Smooth muscle cell (in vitro differentiated cells): ENCODE data around the gene FBXO4. TPM values are rescaled to one million over a fixed set of nuclear protein-coding genes. Genes with fewer than 3 reads are reported as not detected.
A peak's percentile ranks its signal among the peaks of the same experiment; 100 is the strongest.

ENCODE experiments used
- DNase-seq: peaks from one replicate; lab custom pipeline; 2025; ENCODE audit not compliant: unreplicated experiment; lab: John Stamatoyannopoulos, UW
- H2AFZ ChIP-seq: fragments of 200-600 bp; sonication (generic); 2 replicates; pipeline ENCODE4 v1.6.0; 2016; ENCODE audit warnings: antibody characterized with exemption, low read depth, mild to moderate bottlenecking
- H3F3A ChIP-seq: fragments of 200-600 bp; sonication (generic); 2 replicates; pipeline ENCODE4 v1.6.0; 2017; ENCODE audit warnings: antibody characterized with exemption, low read depth
- H3K27ac ChIP-seq: fragments of 200-600 bp; sonication (generic); 2 replicates; pipeline ENCODE4 v1.5.1; 2016; ENCODE audit warnings: low read depth, mild to moderate bottlenecking
- H3K27me3 ChIP-seq: fragments of 200-600 bp; sonication (generic); 2 replicates; pipeline ENCODE4 v1.6.1; 2016; ENCODE audit warnings: low read depth, mild to moderate bottlenecking
- H3K36me3 ChIP-seq: fragments of 200-600 bp; sonication (generic); 2 replicates; pipeline ENCODE4 v1.5.1; 2016; ENCODE audit warnings: low read depth
- H3K4me1 ChIP-seq: fragments of 200-600 bp; sonication (generic); 2 replicates; pipeline ENCODE4 v1.5.1; 2016; ENCODE audit warnings: low read depth
- H3K4me2 ChIP-seq: fragments of 200-600 bp; sonication (generic); 2 replicates; pipeline ENCODE4 v1.6.0; 2016; ENCODE audit warnings: mild to moderate bottlenecking
- H3K4me3 ChIP-seq: fragments of 200-600 bp; sonication (generic); 2 replicates; pipeline ENCODE4 v1.5.1; 2016; ENCODE audit warnings: mild to moderate bottlenecking
- H3K79me2 ChIP-seq: fragments of 200-600 bp; sonication (generic); 2 replicates; pipeline ENCODE4 v1.6.0; 2016; ENCODE audit warnings: low read depth, mild to moderate bottlenecking
- H3K9ac ChIP-seq: fragments of 200-600 bp; sonication (generic); 2 replicates; pipeline ENCODE4 v1.6.0; 2016; ENCODE audit warnings: low read depth
- H3K9me3 ChIP-seq: fragments of 200-600 bp; sonication (generic); replicated peaks from 2 replicates; pipeline ENCODE4 v1.5.1; 2016; ENCODE audit warnings: low read depth
- H4K20me1 ChIP-seq: fragments of 200-600 bp; sonication (generic); 2 replicates; pipeline ENCODE4 v1.6.0; 2016; ENCODE audit warnings: low read depth
- WGBS: methylation state at CpG from one replicate; pipeline ENCODE4 v1.1.7; 2016; ENCODE audit warnings: low lambda C conversion rate; 5-methylcytosine and 5-hydroxymethylcytosine counted together
- polyA plus RNA-seq: library from polyadenylated mRNA; unstranded; fragments of >200 nt; fragmentation: Nextera tagmentation; extraction: Ambion mirVana; gene quantifications from 2 replicates; pipeline ENCODE4 v1.2.1, GENCODE V29; 2016
- total RNA-seq: library from RNA; depleted of rRNA; stranded (reverse); fragments of >200 nt; gene quantifications from 2 replicates; pipeline ENCODE4 v1.2.3, GENCODE V29; 2014
- TF ChIP-seq, protein P1 (sequence below): fragments of 200-600 bp; sonication (generic); IDR thresholded peaks from 2 replicates; pipeline ENCODE4 v1.5.1; 2017; ENCODE audit warnings: borderline replicate concordance, mild to moderate bottlenecking, antibody characterized with exemption; ENCODE audit not compliant: insufficient read depth, poor library complexity, severe bottlenecking

FBXO4 gene
- total and polyA plus RNA-seq, 2 experiments from 2014 or later: 10.3 to 22.9 TPM

DNA sequence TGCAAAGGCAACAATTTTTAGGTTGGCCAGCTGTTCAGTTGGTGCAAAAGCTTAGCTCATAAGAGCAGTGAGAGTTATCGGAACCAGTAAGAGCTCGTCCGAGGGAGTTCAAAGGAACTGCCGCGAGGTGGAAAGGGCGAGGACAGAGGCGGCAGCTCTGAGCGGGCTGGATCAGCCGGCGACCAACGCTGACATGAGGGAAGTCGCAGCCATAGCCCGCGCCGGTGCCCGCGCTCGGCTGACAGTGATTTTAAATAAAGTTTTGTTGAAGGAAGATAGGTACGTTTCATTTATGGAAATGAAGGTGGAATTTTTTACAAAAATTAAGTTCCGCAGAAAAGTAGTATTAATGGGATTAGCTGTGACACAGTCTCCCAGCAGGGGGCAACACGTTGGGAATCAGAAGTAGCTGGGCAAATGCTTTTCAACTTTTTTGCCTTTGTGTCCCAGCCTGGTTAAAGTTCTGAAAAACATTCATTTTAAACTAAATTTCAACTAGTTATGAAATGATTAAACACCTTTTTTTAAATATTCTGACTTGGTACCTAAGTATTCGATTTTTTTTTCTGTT, 43.2 kb downstream of the FBXO4 start:
- Histone ChIP-seq H4K20me1 (no peaks in the 10 kb centered on the region), H3K79me2 (no peaks in the 10 kb centered on the region), H3K4me1 (no peaks in the 10 kb centered on the region), H2AFZ (no peak overlapping the region), H3K27ac (no peak overlapping the region), H3F3A (no peaks in the 10 kb centered on the region), H3K4me3 (no peak overlapping the region), H3K9ac (no peak overlapping the region), H3K27me3 (no peaks in the 10 kb centered on the region), H3K4me2 (no peak overlapping the region), H3K36me3 (no peaks in the 10 kb centered on the region), H3K9me3 (no peaks in the 10 kb centered on the region)
- TF ChIP-seq, protein P1, sequence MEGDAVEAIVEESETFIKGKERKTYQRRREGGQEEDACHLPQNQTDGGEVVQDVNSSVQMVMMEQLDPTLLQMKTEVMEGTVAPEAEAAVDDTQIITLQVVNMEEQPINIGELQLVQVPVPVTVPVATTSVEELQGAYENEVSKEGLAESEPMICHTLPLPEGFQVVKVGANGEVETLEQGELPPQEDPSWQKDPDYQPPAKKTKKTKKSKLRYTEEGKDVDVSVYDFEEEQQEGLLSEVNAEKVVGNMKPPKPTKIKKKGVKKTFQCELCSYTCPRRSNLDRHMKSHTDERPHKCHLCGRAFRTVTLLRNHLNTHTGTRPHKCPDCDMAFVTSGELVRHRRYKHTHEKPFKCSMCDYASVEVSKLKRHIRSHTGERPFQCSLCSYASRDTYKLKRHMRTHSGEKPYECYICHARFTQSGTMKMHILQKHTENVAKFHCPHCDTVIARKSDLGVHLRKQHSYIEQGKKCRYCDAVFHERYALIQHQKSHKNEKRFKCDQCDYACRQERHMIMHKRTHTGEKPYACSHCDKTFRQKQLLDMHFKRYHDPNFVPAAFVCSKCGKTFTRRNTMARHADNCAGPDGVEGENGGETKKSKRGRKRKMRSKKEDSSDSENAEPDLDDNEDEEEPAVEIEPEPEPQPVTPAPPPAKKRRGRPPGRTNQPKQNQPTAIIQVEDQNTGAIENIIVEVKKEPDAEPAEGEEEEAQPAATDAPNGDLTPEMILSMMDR: peak; percentile 4
- no peak for DNase-seq
- WGBS: 90% methylated on average over 22 of the region's 22 CpGs

DNA sequence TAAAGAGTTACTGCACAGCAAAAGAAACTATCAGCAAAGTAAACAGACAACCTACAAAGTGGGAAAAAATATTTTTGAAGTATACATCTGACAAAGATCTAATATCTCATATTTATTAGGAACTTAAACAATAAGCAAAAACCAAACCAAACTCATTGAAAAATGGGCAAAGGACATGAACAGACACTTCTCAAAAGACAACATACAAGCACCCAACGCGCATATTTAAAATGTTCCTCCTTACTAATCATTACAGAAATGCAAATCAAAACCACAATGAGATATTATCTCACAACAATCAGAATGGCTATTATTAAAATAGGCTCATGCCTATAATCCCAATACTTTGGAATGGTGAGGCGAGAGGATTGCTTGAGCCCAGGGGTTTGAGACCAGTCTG, 48.0 kb downstream of the FBXO4 start:
- no peak overlapping the region for H2AFZ ChIP-seq
- no peaks in the 10 kb centered on the region for H3F3A ChIP-seq
- H3K79me2 ChIP-seq: no peaks in the 10 kb centered on the region
- no peaks in the 10 kb centered on the region for H3K27me3 ChIP-seq
- H3K36me3 ChIP-seq: no peaks in the 10 kb centered on the region
- no peaks in the 10 kb centered on the region for H3K4me1 ChIP-seq
- no peak overlapping the region for H3K4me3 ChIP-seq
- no peak overlapping the region for H3K9ac ChIP-seq
- TF ChIP-seq, protein P1: no peak
- no peaks in the 10 kb centered on the region for H3K9me3 ChIP-seq
- H3K4me2 ChIP-seq: no peak overlapping the region
- H3K27ac ChIP-seq: no peak overlapping the region
- H4K20me1 ChIP-seq: no peaks in the 10 kb centered on the region
- no peak for DNase-seq
- 98% methylated on average over 3 of the region's 3 CpGs for WGBS

DNA sequence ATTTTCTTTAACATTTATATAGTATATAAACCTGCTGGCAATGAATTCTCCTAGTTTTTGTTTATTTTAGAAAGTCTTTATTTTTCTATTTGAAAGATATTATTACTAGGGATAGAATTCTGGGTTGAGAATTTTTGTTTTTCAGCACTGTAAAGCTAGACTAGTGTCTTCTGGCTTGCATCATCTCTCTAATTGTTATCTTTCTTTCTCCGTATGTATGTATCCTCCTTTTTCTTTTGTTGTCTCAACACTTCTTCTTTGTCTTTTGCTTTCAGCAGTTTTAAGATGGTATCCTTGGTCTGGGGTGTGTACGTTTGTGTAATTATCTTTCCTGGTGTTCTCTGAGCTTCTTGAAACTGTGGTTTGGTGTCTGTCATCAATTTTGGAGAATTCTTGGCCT, 48.8 kb downstream of the FBXO4 start:
- Histone ChIP-seq H3K9me3 (no peaks in the 10 kb centered on the region), H3K4me3 (no peak overlapping the region), H4K20me1 (no peaks in the 10 kb centered on the region), H3K27ac (no peak overlapping the region), H3K36me3 (no peaks in the 10 kb centered on the region), H3K79me2 (no peaks in the 10 kb centered on the region), H3K27me3 (no peaks in the 10 kb centered on the region), H3K4me2 (no peak overlapping the region), H3F3A (no peaks in the 10 kb centered on the region), H2AFZ (no peak overlapping the region), H3K4me1 (no peaks in the 10 kb centered on the region), H3K9ac (no peak overlapping the region)
- DNase-seq: no peak
- TF ChIP-seq, protein P1: no peak
- WGBS: 81% methylated on average over 2 of the region's 2 CpGs

DNA sequence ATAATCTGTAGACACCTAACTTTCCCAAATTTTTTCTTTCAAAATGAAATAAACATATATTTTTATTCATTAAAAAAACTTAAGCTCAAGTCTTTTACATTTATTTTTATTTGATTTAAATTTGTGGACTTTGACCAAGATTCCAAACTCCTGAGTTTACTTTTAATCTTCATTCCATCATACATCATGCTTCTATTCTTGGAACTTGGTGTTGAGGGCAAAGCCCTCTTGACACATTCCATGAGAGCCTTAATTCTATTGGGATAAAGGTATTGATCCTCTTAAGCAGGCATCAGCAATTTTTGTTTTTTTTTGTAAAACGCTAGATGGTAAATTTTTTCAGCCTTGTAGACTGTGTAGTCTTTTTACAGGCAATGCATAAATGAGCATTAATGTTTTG, 53.6 kb downstream of the FBXO4 start:
- Histone ChIP-seq H3K4me2 (no peak overlapping the region), H3K4me3 (no peak overlapping the region), H3K4me1 (no peaks in the 10 kb centered on the region), H2AFZ (no peak overlapping the region), H3K79me2 (no peaks in the 10 kb centered on the region), H3K9me3 (no peaks in the 10 kb centered on the region), H3K27me3 (no peaks in the 10 kb centered on the region), H3K27ac (no peak overlapping the region), H3K9ac (no peak overlapping the region), H3F3A (no peaks in the 10 kb centered on the region), H4K20me1 (no peaks in the 10 kb centered on the region), H3K36me3 (no peaks in the 10 kb centered on the region)
- TF ChIP-seq, protein P1: no peak
- WGBS: 91% methylated on average over 1 of the region's 1 CpG
- no peak for DNase-seq
